Eye (tissue), 1 donor: ENCODE results near the gene KCNC1.
A peak's percentile ranks its signal among the peaks of the same experiment; 100 is the strongest.

Source experiments
- DNase-seq: peaks from one replicate; pipeline ENCODE4 v3.0.0-alpha.2; 2015

Gene KCNC1

GRCh38 chr11:17716807-17717206 lies 17.8 kb upstream of the KCNC1 start:
- no peak for DNase-seq

GRCh38 chr11:17718015-17718414 lies 16.6 kb upstream of the KCNC1 start:
- DNase-seq, result no peak

GRCh38 chr11:17718510-17718962 lies 16.0 kb upstream of the KCNC1 start:
- no peak for DNase-seq

GRCh38 chr11:17719028-17719937 lies 15.3 kb upstream of the KCNC1 start, which contains the start of gene MYOD1:
Gene MYOD1 (plus strand): TSS chr11:17719571. CDS start chr11:17719783, 212 bp downstream.
- DNase-seq, result peak; percentile 56

GRCh38 chr11:17719938-17720795 lies 14.4 kb upstream of the KCNC1 start:
- peak; percentile 73 for DNase-seq

- DNase-seq, result peak; percentile 40
Measured at GRCh38 chr11:17720796-17721171, 13.8 kb upstream of the KCNC1 start.

GRCh38 chr11:17721242-17721999 lies 13.2 kb upstream of the KCNC1 start:
- DNase-seq, result no peak

- DNase-seq, result peak; percentile 47
Measured at GRCh38 chr11:17722000-17722643, 12.5 kb upstream of the KCNC1 start.

GRCh38 chr11:17724020-17724908 lies 10.3 kb upstream of the KCNC1 start:
- no peak for DNase-seq

GRCh38 chr11:17725174-17725573 lies 9.4 kb upstream of the KCNC1 start:
- no peak for DNase-seq

- DNase-seq, result no peak
Measured at GRCh38 chr11:17730137-17730536, 4.4 kb upstream of the KCNC1 start.

GRCh38 chr11:17730608-17731462 lies 3.7 kb upstream of the KCNC1 start:
- peak; percentile 95 for DNase-seq

- DNase-seq, result no peak
Measured at GRCh38 chr11:17733261-17733660, 1.3 kb upstream of the KCNC1 start.

GRCh38 chr11:17734986-17735817 lies 621 bp downstream of the KCNC1 start:
- DNase-seq, result peak; percentile 90

- DNase-seq, result no peak
Measured at GRCh38 chr11:17735818-17736578, 1.4 kb downstream of the KCNC1 start.

GRCh38 chr11:17736579-17736893 lies 2.0 kb downstream of the KCNC1 start:
- no peak for DNase-seq

GRCh38 chr11:17736930-17737817 lies 2.6 kb downstream of the KCNC1 start:
- DNase-seq, result no peak
